ENCODE data around the gene OR7A17.

The OR7A17 gene

GRCh38 chr19:14886032-14886431 lies at the start of gene OR7A17:
Gene OR7A17 (minus strand): TSS chr19:14886132. CDS start chr19:14881355, 4,777 bp downstream.
- DNase-seq, result no peak

GRCh38 chr19:14933506-14933905 lies 47.6 kb upstream of the OR7A17 start:
- DNase-seq, result no peak

GRCh38 chr19:14916848-14917247 lies 30.9 kb upstream of the OR7A17 start:
- no peak for DNase-seq

- no peak for DNase-seq
Observed at GRCh38 chr19:14915116-14915515, 29.2 kb upstream of the OR7A17 start.

GRCh38 chr19:14906711-14907110 lies 20.8 kb upstream of the OR7A17 start:
- DNase-seq, result no peak

- no peak for DNase-seq
Observed at GRCh38 chr19:14901675-14902260, 15.8 kb upstream of the OR7A17 start.

GRCh38 chr19:14890643-14891379 lies 4.9 kb upstream of the OR7A17 start:
- DNase-seq, result no peak

- DNase-seq, result no peak
Observed at GRCh38 chr19:14889994-14890642, 4.2 kb upstream of the OR7A17 start.

- DNase-seq, result no peak
Observed at GRCh38 chr19:14871619-14872230, 14.2 kb downstream of the OR7A17 start.

GRCh38 chr19:14868497-14868896 lies 17.4 kb downstream of the OR7A17 start:
- no peak for DNase-seq

- no peak for DNase-seq
Observed at GRCh38 chr19:14848822-14849221, 37.1 kb downstream of the OR7A17 start, which contains the start of gene OR7A10. Gene OR7A10 (minus strand): TSS chr19:14848922. CDS start chr19:14841877, 7,045 bp downstream.

GRCh38 chr19:14843578-14843977 lies 42.4 kb downstream of the OR7A17 start:
- DNase-seq, result no peak

GRCh38 chr19:14843169-14843568 lies 42.8 kb downstream of the OR7A17 start:
- DNase-seq, result no peak

GRCh38 chr19:14840206-14840605 lies 45.7 kb downstream of the OR7A17 start:
- DNase-seq, result no peak

- no peak for DNase-seq
Observed at GRCh38 chr19:14837391-14837790, 48.5 kb downstream of the OR7A17 start.

GRCh38 chr19:14835011-14835410 lies 50.9 kb downstream of the OR7A17 start, which contains the start of the genes OR7A5 and OR7C1:
Gene OR7A5 (minus strand): TSS chr19:14835185. CDS start chr19:14828241, 6,944 bp downstream.
Gene OR7C1 (minus strand): TSS chr19:14835185. CDS start chr19:14800136, 35,049 bp downstream.
- no peak for DNase-seq

- DNase-seq, result no peak
Observed at GRCh38 chr19:14830702-14831101, 55.2 kb downstream of the OR7A17 start.

All from activated T-cell treated with anti-CD3 and anti-CD28 coated beads for 4 hours (primary cell).